HEK293 (cell line): Measurements from ENCODE around the gene ENDOG.

Experiments
- BCL11A ChIP-seq: fragments of 450-650 bp; formaldehyde crosslinking; IDR thresholded peaks from 2 replicates; pipeline ENCODE4 v1.5.1; 2016; ENCODE audit warnings: low read depth, missing biosample characterization, missing genetic modification characterization
- BCL11B ChIP-seq: fragments of 450-650 bp; formaldehyde crosslinking; IDR thresholded peaks from 2 replicates; pipeline ENCODE4 v1.5.1; 2016; ENCODE audit warnings: low read depth, missing biosample characterization, missing genetic modification characterization
- CTCF ChIP-seq: fragments of 450-650 bp; formaldehyde crosslinking; IDR thresholded peaks from 2 replicates; pipeline ENCODE4 v1.5.1; 2016; ENCODE audit warnings: missing biosample characterization, missing genetic modification characterization
- FEZF1 ChIP-seq: fragments of 450-650 bp; formaldehyde crosslinking; IDR thresholded peaks from 2 replicates; pipeline ENCODE4 v1.5.1; 2016; ENCODE audit warnings: missing biosample characterization, missing genetic modification characterization
- GLIS2 ChIP-seq: fragments of 450-650 bp; formaldehyde crosslinking; IDR thresholded peaks from 2 replicates; pipeline ENCODE4 v1.5.1; 2016; ENCODE audit warnings: missing biosample characterization, missing genetic modification characterization
- HIC1 ChIP-seq: fragments of 450-650 bp; formaldehyde crosslinking; IDR thresholded peaks from 2 replicates; pipeline ENCODE4 v1.5.1; 2016; ENCODE audit warnings: missing biosample characterization, missing genetic modification characterization
- KLF10 ChIP-seq: fragments of 450-650 bp; IDR thresholded peaks from 2 replicates; pipeline ENCODE4 v1.5.1; 2018; ENCODE audit warnings: missing biosample characterization, mild to moderate bottlenecking, missing genetic modification characterization
- MZF1 ChIP-seq: fragments of 450-650 bp; formaldehyde crosslinking; IDR thresholded peaks from 2 replicates; pipeline ENCODE4 v1.5.1; 2017; ENCODE audit warnings: missing biosample characterization, missing genetic modification characterization, borderline replicate concordance
- SALL2 ChIP-seq: fragments of 450-650 bp; formaldehyde crosslinking; IDR thresholded peaks from 2 replicates; pipeline ENCODE4 v1.5.0; 2017; ENCODE audit warnings: missing biosample characterization, mild to moderate bottlenecking, missing genetic modification characterization, borderline replicate concordance
- ZBTB26 ChIP-seq: fragments of 450-650 bp; formaldehyde crosslinking; optimal IDR thresholded peaks from 2 replicates; pipeline ENCODE3; 2016; ENCODE audit warnings: missing biosample characterization, mild to moderate bottlenecking, missing genetic modification characterization
- ZBTB8A ChIP-seq: fragments of 450-650 bp; formaldehyde crosslinking; IDR thresholded peaks from 2 replicates; pipeline ENCODE4 v1.5.1; 2016; ENCODE audit warnings: missing biosample characterization, missing genetic modification characterization
- ZFP41 ChIP-seq: fragments of 450-650 bp; formaldehyde crosslinking; IDR thresholded peaks from 2 replicates; pipeline ENCODE4 v1.5.1; 2016; ENCODE audit warnings: missing biosample characterization, missing genetic modification characterization, borderline replicate concordance
- ZNF10 ChIP-seq: fragments of 450-650 bp; formaldehyde crosslinking; IDR thresholded peaks from 2 replicates; pipeline ENCODE4 v1.5.1; 2017; ENCODE audit warnings: missing biosample characterization, missing genetic modification characterization
- ZNF114 ChIP-seq: fragments of 450-650 bp; formaldehyde crosslinking; IDR thresholded peaks from 2 replicates; pipeline ENCODE4 v1.5.0; 2017; ENCODE audit warnings: missing biosample characterization, missing genetic modification characterization
- ZNF140 ChIP-seq: fragments of 450-650 bp; formaldehyde crosslinking; IDR thresholded peaks from 2 replicates; pipeline ENCODE4 v1.5.1; 2016; ENCODE audit warnings: missing biosample characterization, missing genetic modification characterization
- ZNF19 ChIP-seq: fragments of 450-650 bp; formaldehyde crosslinking; IDR thresholded peaks from 2 replicates; pipeline ENCODE4; 2016; ENCODE audit warnings: missing biosample characterization, missing genetic modification characterization, low read depth
- ZNF211 ChIP-seq: fragments of 450-650 bp; formaldehyde crosslinking; IDR thresholded peaks from 2 replicates; pipeline ENCODE4 v1.5.1; 2016; ENCODE audit warnings: low read depth, missing biosample characterization, missing genetic modification characterization
- ZNF473 ChIP-seq: fragments of 450-650 bp; formaldehyde crosslinking; IDR thresholded peaks from 2 replicates; pipeline ENCODE4 v1.5.1; 2017; ENCODE audit warnings: missing biosample characterization, missing genetic modification characterization
- ZNF521 ChIP-seq: fragments of 450-650 bp; formaldehyde crosslinking; IDR thresholded peaks from 2 replicates; pipeline ENCODE4 v1.5.1; 2017; ENCODE audit warnings: missing biosample characterization, mild to moderate bottlenecking, missing genetic modification characterization
- ZNF544 ChIP-seq: fragments of 450-650 bp; formaldehyde crosslinking; IDR thresholded peaks from 2 replicates; pipeline ENCODE4 v1.5.0; 2017; ENCODE audit warnings: missing biosample characterization, missing genetic modification characterization
- ZNF548 ChIP-seq: fragments of 450-650 bp; formaldehyde crosslinking; IDR thresholded peaks from 2 replicates; pipeline ENCODE4 v1.5.1; 2016; ENCODE audit warnings: missing biosample characterization, missing genetic modification characterization
- ZNF549 ChIP-seq: fragments of 450-650 bp; IDR thresholded peaks from 2 replicates; pipeline ENCODE4 v1.5.1; 2018; ENCODE audit warnings: missing biosample characterization, missing genetic modification characterization, mild to moderate bottlenecking, inconsistent platforms, moderate library complexity
- ZNF76 ChIP-seq: fragments of 450-650 bp; formaldehyde crosslinking; IDR thresholded peaks from 2 replicates; pipeline ENCODE4; 2016; ENCODE audit warnings: low read depth, missing biosample characterization, missing genetic modification characterization, borderline replicate concordance
- ZNF776 ChIP-seq: fragments of 450-650 bp; formaldehyde crosslinking; IDR thresholded peaks from 2 replicates; pipeline ENCODE4 v1.5.0; 2017; ENCODE audit warnings: missing biosample characterization, missing genetic modification characterization, borderline replicate concordance
- TF ChIP-seq, protein P1 (sequence below): fragments of 450-650 bp; formaldehyde crosslinking; IDR thresholded peaks from 2 replicates; pipeline ENCODE4 v1.5.0; 2017; ENCODE audit warnings: missing biosample characterization, missing genetic modification characterization, borderline replicate concordance
- TF ChIP-seq, protein P2 (sequence below): fragments of 450-650 bp; formaldehyde crosslinking; IDR thresholded peaks from 2 replicates; pipeline ENCODE4 v1.5.1; 2017; ENCODE audit warnings: missing biosample characterization, missing genetic modification characterization
- TF ChIP-seq, protein P3 (sequence below): fragments of 450-650 bp; formaldehyde crosslinking; IDR thresholded peaks from 2 replicates; pipeline ENCODE4 v1.5.1; 2016; ENCODE audit warnings: missing biosample characterization, missing genetic modification characterization, borderline replicate concordance

ENDOG gene

DNA sequence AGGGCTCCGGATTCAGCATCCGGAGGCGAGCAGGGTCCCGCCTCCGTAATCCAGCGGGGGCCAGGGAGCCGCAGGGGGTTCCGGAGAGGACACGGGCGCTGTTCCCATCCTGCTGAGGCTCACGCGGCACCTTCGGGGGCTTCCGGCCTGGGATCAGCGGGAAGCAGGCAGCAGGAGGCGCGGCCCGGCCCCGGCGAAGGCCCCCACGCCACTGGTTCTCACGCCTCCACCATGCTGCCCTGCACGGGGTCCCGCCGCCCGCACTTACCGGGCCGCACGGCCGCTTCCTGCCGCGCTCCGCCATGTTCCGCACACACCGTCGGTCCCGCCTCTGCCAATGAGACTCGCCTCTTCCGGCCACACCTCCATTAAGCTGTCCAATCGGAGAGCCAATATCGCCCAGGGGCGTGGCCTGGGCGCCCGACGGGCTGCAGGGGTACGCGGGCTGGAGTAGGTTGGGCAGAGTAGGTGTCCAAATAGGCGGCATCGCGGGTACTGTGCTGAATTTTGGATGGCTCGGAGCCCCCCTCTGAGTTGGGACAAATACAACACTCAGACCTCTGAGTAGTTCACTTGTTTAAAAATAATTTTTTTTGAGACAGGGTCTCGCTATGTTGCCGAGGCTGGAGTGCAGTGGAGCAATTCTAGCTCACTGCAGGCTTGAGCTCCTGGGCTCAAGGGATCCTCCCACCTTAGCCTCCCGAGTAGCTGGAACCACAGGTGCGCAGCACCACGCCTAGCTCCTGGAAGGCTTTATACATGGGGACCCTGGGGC is 11.4 kb downstream of the ENDOG start, which contains the start of gene SPOUT1 (continued):
- TF ChIP-seq HIC1 (tag by site-specific recombination), result peak; percentile 92
- no peak for TF ChIP-seq BCL11B
- TF ChIP-seq ZNF521 (tag by site-specific recombination), result no peak
- no peak for TF ChIP-seq BCL11A (tag by site-specific recombination)
- peak; percentile 90 for TF ChIP-seq ZBTB26 (tag by site-specific recombination)
- TF ChIP-seq ZNF19 (tag by site-specific recombination), result no peak
- TF ChIP-seq SALL2 (tag by site-specific recombination), result no peak
- TF ChIP-seq FEZF1 (tag by site-specific recombination), result no peak
- TF ChIP-seq ZNF114 (tag by site-specific recombination), result no peak
- no peak for TF ChIP-seq ZNF10 (tag by site-specific recombination)
- peak; percentile 63; the same call in 1 of the 2 replicates for TF ChIP-seq ZNF140 (tag by site-specific recombination)
- TF ChIP-seq ZBTB8A (tag by site-specific recombination), result peak; percentile 100
- no peak for TF ChIP-seq ZNF776 (tag by site-specific recombination)
- TF ChIP-seq CTCF (tag by site-specific recombination), result no peak; the same call in 1 of the 2 replicates
- TF ChIP-seq KLF10 (tag by site-specific recombination), result peak; percentile 99
- TF ChIP-seq ZNF548 (tag by site-specific recombination), result no peak
- TF ChIP-seq, protein P1, sequence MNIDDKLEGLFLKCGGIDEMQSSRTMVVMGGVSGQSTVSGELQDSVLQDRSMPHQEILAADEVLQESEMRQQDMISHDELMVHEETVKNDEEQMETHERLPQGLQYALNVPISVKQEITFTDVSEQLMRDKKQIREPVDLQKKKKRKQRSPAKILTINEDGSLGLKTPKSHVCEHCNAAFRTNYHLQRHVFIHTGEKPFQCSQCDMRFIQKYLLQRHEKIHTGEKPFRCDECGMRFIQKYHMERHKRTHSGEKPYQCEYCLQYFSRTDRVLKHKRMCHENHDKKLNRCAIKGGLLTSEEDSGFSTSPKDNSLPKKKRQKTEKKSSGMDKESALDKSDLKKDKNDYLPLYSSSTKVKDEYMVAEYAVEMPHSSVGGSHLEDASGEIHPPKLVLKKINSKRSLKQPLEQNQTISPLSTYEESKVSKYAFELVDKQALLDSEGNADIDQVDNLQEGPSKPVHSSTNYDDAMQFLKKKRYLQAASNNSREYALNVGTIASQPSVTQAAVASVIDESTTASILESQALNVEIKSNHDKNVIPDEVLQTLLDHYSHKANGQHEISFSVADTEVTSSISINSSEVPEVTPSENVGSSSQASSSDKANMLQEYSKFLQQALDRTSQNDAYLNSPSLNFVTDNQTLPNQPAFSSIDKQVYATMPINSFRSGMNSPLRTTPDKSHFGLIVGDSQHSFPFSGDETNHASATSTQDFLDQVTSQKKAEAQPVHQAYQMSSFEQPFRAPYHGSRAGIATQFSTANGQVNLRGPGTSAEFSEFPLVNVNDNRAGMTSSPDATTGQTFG (tag by site-specific recombination), result no peak
- TF ChIP-seq ZNF549, result no peak
- peak; percentile 72; the same call in 1 of the 2 replicates for TF ChIP-seq ZNF76 (tag by site-specific recombination)
- no peak for TF ChIP-seq MZF1
- TF ChIP-seq ZNF544 (tag by site-specific recombination), result no peak
- TF ChIP-seq ZNF211, result no peak
- TF ChIP-seq, protein P2, sequence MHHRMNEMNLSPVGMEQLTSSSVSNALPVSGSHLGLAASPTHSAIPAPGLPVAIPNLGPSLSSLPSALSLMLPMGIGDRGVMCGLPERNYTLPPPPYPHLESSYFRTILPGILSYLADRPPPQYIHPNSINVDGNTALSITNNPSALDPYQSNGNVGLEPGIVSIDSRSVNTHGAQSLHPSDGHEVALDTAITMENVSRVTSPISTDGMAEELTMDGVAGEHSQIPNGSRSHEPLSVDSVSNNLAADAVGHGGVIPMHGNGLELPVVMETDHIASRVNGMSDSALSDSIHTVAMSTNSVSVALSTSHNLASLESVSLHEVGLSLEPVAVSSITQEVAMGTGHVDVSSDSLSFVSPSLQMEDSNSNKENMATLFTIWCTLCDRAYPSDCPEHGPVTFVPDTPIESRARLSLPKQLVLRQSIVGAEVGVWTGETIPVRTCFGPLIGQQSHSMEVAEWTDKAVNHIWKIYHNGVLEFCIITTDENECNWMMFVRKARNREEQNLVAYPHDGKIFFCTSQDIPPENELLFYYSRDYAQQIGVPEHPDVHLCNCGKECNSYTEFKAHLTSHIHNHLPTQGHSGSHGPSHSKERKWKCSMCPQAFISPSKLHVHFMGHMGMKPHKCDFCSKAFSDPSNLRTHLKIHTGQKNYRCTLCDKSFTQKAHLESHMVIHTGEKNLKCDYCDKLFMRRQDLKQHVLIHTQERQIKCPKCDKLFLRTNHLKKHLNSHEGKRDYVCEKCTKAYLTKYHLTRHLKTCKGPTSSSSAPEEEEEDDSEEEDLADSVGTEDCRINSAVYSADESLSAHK (tag by site-specific recombination), result no peak
- peak; percentile 89 for TF ChIP-seq GLIS2 (tag by site-specific recombination)
- TF ChIP-seq ZNF473 (tag by site-specific recombination), result no peak
- TF ChIP-seq ZFP41 (tag by site-specific recombination), result no peak
- TF ChIP-seq, protein P3, sequence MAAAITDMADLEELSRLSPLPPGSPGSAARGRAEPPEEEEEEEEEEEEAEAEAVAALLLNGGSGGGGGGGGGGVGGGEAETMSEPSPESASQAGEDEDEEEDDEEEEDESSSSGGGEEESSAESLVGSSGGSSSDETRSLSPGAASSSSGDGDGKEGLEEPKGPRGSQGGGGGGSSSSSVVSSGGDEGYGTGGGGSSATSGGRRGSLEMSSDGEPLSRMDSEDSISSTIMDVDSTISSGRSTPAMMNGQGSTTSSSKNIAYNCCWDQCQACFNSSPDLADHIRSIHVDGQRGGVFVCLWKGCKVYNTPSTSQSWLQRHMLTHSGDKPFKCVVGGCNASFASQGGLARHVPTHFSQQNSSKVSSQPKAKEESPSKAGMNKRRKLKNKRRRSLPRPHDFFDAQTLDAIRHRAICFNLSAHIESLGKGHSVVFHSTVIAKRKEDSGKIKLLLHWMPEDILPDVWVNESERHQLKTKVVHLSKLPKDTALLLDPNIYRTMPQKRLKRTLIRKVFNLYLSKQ (tag by site-specific recombination), result no peak
